Forelimb muscle (tissue), 1 donor: ENCODE data around the gene CD53. TPM values are rescaled to one million over a fixed set of nuclear protein-coding genes. Genes with fewer than 3 reads are reported as not detected.
"Not testable (repeated sequence)": the region's sequence is repeated elsewhere in the genome, so short reads cannot be mapped to it uniquely, and the experiment has no call there.

Experiments used
- DNase-seq: peaks from one replicate; pipeline ENCODE4 v3.0.0-alpha.2; 2013; ENCODE audit warnings: low read depth
- polyA plus RNA-seq: library from polyadenylated mRNA; unstranded; fragments of 120-200 nt; gene quantifications from one replicate; pipeline ENCODE4 v1.2.1, GENCODE V29; 2013; ENCODE audit not compliant: insufficient read length

Gene CD53
- polyA plus RNA-seq, 1 donor = 7.6 TPM

GRCh38 chr1:110916274-110916668 is 43.3 kb downstream of the CD53 start:
- no peak for DNase-seq

- DNase-seq = no peak
Observed at GRCh38 chr1:110916669-110917306, 43.8 kb downstream of the CD53 start.

DNA sequence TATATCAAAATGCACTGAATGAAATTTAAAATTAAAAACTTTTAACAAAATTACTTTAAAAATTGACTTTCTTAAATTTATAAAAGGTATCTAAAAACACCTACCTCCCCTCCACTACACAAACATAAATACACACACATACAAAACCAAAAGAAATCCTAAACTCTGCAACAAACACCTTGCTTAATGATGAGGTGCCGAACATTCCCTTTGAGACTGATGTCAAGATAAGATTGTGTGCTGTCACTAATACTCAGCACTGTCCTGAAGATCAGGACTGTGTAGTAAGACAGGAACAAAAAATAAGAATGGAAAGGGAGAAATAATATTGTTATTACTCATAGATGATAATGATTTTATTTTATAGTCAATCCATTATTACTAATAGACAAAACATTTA is 45.1 kb downstream of the CD53 start:
- no peak for DNase-seq

GRCh38 chr1:110921953-110922352 is 49.0 kb downstream of the CD53 start:
- DNase-seq = no peak

- no peak for DNase-seq
Observed at GRCh38 chr1:110927484-110928075, 54.6 kb downstream of the CD53 start.

GRCh38 chr1:110928191-110928590 is 55.2 kb downstream of the CD53 start:
- DNase-seq = no peak

DNA sequence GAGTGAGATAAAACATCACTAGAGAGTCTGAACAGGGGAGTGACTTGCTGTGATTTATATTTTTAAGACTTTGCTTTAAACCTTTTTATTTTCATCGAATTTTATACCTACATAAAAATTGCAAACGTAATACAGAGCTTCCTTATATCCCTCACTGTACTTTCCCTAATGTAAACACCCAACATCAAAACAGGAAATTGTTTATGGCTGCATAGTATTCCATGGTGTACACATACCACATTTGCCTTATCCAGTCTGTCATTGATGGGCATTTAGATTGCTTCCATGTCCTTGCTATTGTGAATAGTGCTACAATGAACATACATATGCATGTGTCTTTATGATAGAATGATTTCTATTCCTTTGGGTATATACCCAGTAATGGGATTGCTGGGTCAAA is 56.0 kb downstream of the CD53 start:
- DNase-seq = no peak

- DNase-seq = not testable (repeated sequence)
Observed at GRCh38 chr1:110931097-110931496, 58.1 kb downstream of the CD53 start.

- DNase-seq = no peak
Observed at GRCh38 chr1:110936567-110936966, 63.6 kb downstream of the CD53 start.

DNA sequence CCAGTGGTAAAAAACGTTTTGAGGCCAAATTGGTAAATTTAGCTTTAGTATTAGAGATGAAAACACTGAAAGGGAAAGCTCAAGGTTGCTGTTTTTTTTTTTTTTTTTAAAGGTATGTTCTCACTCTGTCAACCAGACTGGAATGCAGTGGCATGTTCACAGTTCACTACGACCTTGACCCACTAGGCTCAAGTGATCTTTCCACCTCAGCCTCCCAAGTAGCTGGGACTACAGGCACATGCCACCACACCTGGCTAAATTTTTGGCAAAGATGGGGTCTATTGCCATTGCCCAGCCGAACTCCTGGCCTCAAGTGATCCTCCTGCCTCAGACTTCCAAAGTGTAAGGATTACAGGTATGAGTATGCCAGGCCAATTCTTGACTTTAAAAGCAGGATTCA is 71.9 kb downstream of the CD53 start:
- no peak for DNase-seq

DNA sequence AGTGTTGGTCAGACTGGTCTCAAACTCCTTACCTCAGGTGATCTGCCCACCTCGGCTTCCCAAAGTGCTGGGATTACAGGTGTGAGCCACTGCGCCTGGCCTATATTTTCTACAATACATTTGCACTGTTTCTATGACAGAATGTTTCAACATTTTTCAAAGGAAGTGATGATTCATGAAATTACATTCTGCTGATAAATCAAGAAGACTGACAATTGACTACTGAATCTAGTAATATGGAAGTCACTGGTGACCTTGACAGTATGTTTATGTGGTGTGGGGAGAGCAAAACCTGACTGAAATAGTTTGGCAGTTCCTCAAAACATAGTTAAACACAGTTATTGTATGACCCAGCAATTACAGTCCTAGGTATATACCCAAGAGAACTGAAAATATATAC is 72.7 kb downstream of the CD53 start:
- DNase-seq = no peak

GRCh38 chr1:110948038-110948810 is 75.3 kb downstream of the CD53 start:
- no peak for DNase-seq

Other genes with a start within 250 kb of the CD53 start
- 0.15 TPM for gene KCNA3, start 198.2 kb upstream of the CD53 start, polyA plus RNA-seq
- 8.7 TPM for gene LRIF1, start 90.8 kb downstream of the CD53 start, polyA plus RNA-seq